Measurements from ENCODE around the gene FGGY.
"Not testable (repeated sequence)": the region's sequence is repeated elsewhere in the genome, so short reads cannot be mapped to it uniquely, and the experiment has no call there.

The FGGY gene

DNA sequence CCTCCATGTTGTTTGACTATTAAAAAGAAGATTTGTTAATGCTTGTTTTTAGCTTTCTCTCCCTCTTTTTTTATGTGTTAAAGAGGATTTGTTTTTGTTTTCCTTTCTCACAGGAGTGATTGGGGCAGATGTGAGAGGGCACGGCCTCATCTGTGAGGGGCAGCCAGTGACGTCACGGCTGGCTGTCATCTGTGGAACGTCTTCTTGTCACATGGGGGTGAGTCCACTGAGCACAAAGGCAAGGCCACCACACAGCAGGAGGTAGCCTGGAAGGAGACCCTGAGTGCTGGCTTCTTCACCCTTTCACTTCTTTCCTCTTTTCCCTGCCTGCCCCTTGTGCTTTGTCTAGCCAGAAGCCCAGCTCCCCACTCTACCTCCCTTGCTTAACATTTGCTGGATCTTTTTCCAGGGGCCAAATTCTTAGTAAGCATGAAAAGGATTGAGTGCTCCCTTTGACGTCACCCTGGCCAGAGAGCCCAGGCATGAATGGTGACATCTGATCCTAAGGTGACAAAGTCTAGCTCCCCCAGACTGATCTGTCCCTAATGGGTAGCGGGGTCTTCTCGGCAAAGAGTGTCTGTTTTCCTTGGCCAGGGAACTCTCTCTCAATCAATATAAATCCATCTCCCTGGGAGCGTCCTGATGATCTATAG is 257.2 kb downstream of the FGGY start:
- H3K36me3 ChIP-seq: peaks cover 0 to 34% (median 11%) of the 10 kb centered on the region in 11 experiments; a peak in 10 of 22 replicates
- H3K9me3 ChIP-seq (replicated peaks in 1 of 11): peaks cover 23 to 40% (median 27%) of the 10 kb centered on the region in 11 experiments
- TF ChIP-seq Cebpa-rat (IDR thresholded peaks at IDR 0.05): no peak
- H3K4me1 ChIP-seq: peaks cover 0 to 40% (median 5%) of the 10 kb centered on the region in 10 experiments; a peak in 6 of 20 replicates
- no peak overlapping the region for H3K9ac ChIP-seq
- H4K20me1 ChIP-seq: no peaks in the 10 kb centered on the region
- no peak overlapping the region for H3K27ac ChIP-seq
- no peaks in the 10 kb centered on the region for H3K27me3 ChIP-seq
- no peak overlapping the region for H3K4me2 ChIP-seq
- no peak overlapping the region for H3K4me3 ChIP-seq

DNA sequence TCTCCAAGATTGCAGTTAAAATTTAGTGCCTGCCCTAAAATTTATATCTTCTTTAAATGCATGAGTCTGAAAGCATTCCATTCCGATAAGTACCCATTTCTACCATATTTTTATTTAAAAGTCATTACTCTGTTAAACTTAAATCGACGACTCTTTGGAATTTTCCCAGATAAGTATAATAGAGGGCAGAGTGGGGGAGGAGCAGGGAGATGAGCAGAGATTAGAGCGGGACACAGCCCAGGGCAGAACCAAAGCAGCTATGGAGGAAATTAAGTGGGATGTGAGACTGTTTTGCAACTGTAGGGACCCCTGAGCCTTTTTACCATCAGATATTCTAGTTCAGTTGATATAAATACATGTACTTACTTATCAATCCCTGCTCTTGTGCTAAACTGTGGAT is 257.9 kb downstream of the FGGY start:
- Histone ChIP-seq H3K4me2 (no peak overlapping the region), H4K20me1 (no peaks in the 10 kb centered on the region), H3K27ac (no peak overlapping the region), H3K9me3 (replicated peaks in 1 of 11) (peaks cover 23 to 47% (median 31%) of the 10 kb centered on the region in 11 experiments), H3K4me3 (no peak overlapping the region), H3K9ac (no peak overlapping the region), H3K4me1 (peaks cover 0 to 33% (median 5%) of the 10 kb centered on the region in 10 experiments; a peak in 7 of 20 replicates), H3K27me3 (no peaks in the 10 kb centered on the region), H3K36me3 (peaks cover 0 to 34% (median 11%) of the 10 kb centered on the region in 11 experiments; a peak in 10 of 22 replicates)
- no peak for TF ChIP-seq Cebpa-rat (IDR thresholded peaks at IDR 0.05)

DNA sequence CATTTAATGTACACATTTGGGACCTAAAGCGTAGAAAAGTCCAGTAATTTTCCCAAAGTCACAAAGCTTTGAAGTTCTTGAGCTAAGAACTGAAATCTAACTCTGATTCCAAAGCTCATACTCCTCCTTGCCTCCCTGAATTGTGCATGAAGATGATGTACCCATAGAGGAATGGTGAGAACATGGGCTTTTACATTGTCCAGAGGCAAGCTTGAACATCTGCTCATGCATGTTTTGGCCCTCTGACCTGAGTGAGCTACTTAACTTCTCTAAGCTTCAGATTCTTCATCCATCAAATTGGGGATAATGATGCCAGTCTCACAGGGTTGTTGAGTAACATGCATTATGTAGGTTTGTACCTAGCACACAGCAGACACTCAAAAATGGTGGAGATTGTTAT is 259.5 kb downstream of the FGGY start:
- Histone ChIP-seq H4K20me1 (no peaks in the 10 kb centered on the region), H3K4me2 (no peak overlapping the region), H3K36me3 (peaks cover 0 to 34% (median 11%) of the 10 kb centered on the region in 11 experiments; a peak in 10 of 22 replicates), H3K9ac (no peak overlapping the region), H3K4me3 (no peak overlapping the region), H3K9me3 (replicated peaks in 1 of 11) (peaks cover 23 to 46% (median 34%) of the 10 kb centered on the region in 11 experiments), H3K27me3 (no peaks in the 10 kb centered on the region), H3K27ac (no peak overlapping the region), H3K4me1 (peaks cover 14 to 33% (median 19%) of the 10 kb centered on the region in 10 experiments)
- no peak for TF ChIP-seq Cebpa-rat (IDR thresholded peaks at IDR 0.05)

DNA sequence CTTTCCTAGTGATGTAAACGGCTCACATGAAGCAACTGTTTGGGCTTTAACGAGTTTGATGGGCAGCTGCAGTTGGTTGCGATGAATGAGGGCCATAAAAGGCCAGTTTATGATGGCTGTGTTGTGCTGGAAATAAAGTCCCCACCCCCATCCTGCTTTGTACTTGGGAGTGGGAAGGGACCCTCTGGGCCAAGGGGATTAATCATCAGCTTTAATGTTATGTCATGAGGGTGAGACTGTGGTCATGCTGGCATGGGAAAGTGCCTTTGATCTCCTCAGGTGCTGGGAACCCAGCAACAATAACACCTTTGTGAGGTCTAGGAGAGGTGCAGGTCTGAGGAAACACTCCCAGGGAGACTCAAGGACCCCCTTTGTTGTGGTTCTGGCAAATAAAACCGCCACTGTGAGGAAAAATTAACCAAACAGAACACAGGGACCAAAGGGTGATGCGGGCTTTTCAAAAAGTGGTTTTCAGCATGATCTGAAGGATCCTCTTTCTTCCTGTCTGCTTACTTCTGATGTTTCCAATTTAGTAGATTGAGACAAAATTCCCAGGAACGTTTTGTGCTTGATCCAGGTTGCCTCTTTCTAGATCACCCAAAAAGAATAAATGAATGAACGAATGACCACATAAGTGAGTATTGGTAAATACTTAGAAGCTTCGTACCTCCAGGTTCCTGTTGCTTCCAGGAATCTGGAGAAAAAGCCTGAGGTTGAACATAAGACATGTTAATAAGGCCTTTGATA is 260.1 kb downstream of the FGGY start:
- Histone ChIP-seq H3K27ac (no peak overlapping the region), H3K4me1 (peaks cover 18 to 33% (median 25%) of the 10 kb centered on the region in 10 experiments), H3K4me3 (no peak overlapping the region), H4K20me1 (no peaks in the 10 kb centered on the region), H3K9me3 (replicated peaks in 1 of 11) (peaks cover 23 to 40% (median 33%) of the 10 kb centered on the region in 11 experiments), H3K27me3 (no peaks in the 10 kb centered on the region), H3K9ac (no peak overlapping the region), H3K36me3 (peaks cover 0 to 34% (median 11%) of the 10 kb centered on the region in 11 experiments; a peak in 10 of 22 replicates), H3K4me2 (no peak overlapping the region)
- TF ChIP-seq Cebpa-rat (IDR thresholded peaks at IDR 0.05): no peak

DNA sequence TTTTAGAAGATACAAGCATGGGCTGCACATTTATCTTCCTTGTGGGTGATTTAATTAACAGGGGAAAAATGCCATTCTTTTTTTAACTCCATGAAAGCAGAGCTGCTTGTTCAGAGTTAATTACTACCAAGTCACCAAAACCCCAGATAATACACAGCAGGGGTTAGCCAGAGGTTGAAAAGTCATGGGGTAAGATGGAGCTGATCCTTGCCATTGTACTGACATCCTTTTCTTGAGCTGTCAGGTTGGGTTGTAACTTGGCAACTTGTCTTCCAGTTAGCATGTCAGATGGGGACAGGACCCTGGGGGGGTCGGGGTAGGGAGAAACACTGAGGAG is 260.6 kb downstream of the FGGY start:
- H4K20me1 ChIP-seq: no peaks in the 10 kb centered on the region
- H3K27ac ChIP-seq: no peak overlapping the region
- no peaks in the 10 kb centered on the region for H3K27me3 ChIP-seq
- peaks cover 0 to 34% (median 11%) of the 10 kb centered on the region in 11 experiments; a peak in 10 of 22 replicates for H3K36me3 ChIP-seq
- no peak overlapping the region for H3K4me2 ChIP-seq
- no peak for TF ChIP-seq Cebpa-rat (IDR thresholded peaks at IDR 0.05)
- peaks cover 18 to 33% (median 22%) of the 10 kb centered on the region in 10 experiments for H3K4me1 ChIP-seq
- H3K9me3 ChIP-seq (replicated peaks in 1 of 11): peaks cover 23 to 40% (median 33%) of the 10 kb centered on the region in 11 experiments
- no peak overlapping the region for H3K9ac ChIP-seq
- H3K4me3 ChIP-seq: no peak overlapping the region

DNA sequence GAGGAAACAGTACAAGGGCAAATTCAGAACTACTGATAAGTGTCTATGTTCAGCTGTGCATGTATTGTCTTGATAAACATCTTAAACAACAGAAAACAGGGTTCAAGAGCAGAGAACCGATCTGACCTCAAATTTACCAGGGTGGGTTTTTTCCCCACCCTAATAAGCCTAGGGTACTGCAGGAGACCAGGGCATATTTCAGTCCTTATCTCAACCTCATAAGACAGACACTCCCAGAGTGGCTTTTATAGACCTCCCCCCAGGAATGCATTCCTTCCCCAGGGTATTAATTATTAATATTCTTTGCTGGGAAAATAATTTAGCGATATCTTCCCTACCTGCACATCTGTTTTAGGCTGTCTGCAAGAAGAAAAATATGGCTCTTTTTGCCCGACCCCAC is 261.7 kb downstream of the FGGY start:
- peaks cover 0 to 34% (median 11%) of the 10 kb centered on the region in 11 experiments; a peak in 10 of 22 replicates for H3K36me3 ChIP-seq

DNA sequence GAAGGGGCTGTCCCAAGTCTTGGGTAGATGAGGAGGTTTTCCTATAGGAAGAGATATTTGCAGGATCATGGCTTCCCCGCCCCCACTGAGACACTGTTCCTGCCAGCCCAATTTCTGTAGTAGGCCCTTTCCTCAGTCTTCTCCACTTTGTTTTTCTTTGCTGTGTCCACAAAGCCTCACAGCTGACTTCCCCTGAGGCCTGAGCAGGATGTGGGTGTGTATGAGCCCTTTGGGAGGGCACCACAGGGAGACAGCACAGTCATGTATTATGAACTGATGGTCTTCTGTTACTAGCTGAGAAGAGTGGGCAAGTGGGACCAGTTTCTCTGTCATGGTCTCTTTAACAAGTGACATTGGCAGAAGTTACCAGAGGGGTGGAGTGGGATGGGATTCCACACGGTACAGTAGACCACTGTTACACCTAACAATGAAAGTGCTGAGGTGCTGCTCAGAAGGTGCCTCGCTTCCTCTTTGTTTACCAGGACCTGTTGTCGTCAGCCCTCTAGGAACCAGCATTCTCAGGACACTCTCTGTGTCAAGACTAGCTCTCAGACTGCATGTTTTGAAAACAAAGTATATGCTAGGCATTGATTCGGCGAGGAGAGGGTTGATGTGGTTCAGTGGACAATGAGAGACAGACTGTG is 264.0 kb downstream of the FGGY start:
- Histone ChIP-seq H3K4me2 (peak overlapping the region; percentile 58 to 80 (median 72)), H3K36me3 (peaks cover 0 to 29% (median 11%) of the 10 kb centered on the region in 11 experiments; a peak in 9 of 22 replicates), H3K27ac (peak overlapping the region in 10 of 11 experiments; percentile 17 to 69 (median 58); a peak in 18 of 22 replicates), H3K9me3 (replicated peaks in 1 of 11) (peaks cover 23 to 40% (median 33%) of the 10 kb centered on the region in 11 experiments), H3K4me1 (peaks cover 35 to 58% (median 46%) of the 10 kb centered on the region in 10 experiments), H3K9ac (peak overlapping the region in 4 of 11 experiments; percentile 6 to 44 (median 19); a peak in 3 of 22 replicates), H3K4me3 (0 out of 20 replicates have a peak overlapping the region, but pooled peaks of 1 of the 10 experiments have one; percentile 17), H3K27me3 (no peaks in the 10 kb centered on the region), H4K20me1 (no peaks in the 10 kb centered on the region)
- TF ChIP-seq Cebpa-rat (IDR thresholded peaks at IDR 0.05): no peak

More for the DNA sequence above, 261.7 kb downstream of the FGGY start:
- H3K9ac ChIP-seq, H3K4me2 ChIP-seq, H3K27me3 ChIP-seq, H3K27ac ChIP-seq, H4K20me1 ChIP-seq, H3K4me3 ChIP-seq: not testable (repeated sequence)
- H3K4me1 ChIP-seq: peaks cover 15 to 34% (median 23%) of the 10 kb centered on the region in 10 experiments
- H3K9me3 ChIP-seq (replicated peaks in 1 of 11): peaks cover 23 to 40% (median 33%) of the 10 kb centered on the region in 11 experiments

DNA sequence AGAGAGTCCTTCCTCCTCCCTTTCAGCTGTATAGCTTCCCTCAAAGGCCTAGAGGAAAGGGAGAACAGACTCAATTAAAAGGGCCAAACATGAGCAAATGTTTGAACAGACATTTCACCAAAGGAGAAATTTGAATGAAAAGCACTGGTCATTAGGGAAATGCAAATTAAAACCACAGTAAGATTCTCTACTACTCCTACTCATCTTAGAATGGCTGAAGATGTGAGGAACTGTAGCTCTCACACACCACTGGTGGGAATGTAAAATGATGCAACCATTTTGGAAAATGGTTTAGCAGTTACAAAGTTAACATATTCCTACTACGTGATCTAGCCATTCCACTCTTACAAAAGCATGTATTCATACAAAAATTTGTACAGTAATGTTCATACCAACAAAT is 264.9 kb downstream of the FGGY start:
- H3K9me3 ChIP-seq (replicated peaks in 1 of 11): peaks cover 22 to 34% (median 31%) of the 10 kb centered on the region in 11 experiments
- no peak overlapping the region for H3K9ac ChIP-seq
- no peaks in the 10 kb centered on the region for H4K20me1 ChIP-seq
- peaks cover 38 to 63% (median 53%) of the 10 kb centered on the region in 10 experiments for H3K4me1 ChIP-seq
- peak overlapping the region in 8 of 11 experiments; percentile 41 to 69 (median 60); a peak in 14 of 22 replicates for H3K27ac ChIP-seq
- TF ChIP-seq Cebpa-rat (IDR thresholded peaks at IDR 0.05): no peak
- H3K4me2 ChIP-seq: peak overlapping the region; percentile 58 to 80 (median 72); a peak in 21 of 22 replicates
- peaks cover 0 to 21% (median 11%) of the 10 kb centered on the region in 11 experiments; a peak in 8 of 22 replicates for H3K36me3 ChIP-seq
- H3K27me3 ChIP-seq: no peaks in the 10 kb centered on the region
- H3K4me3 ChIP-seq: no peak overlapping the region

All from BLaER1 treated with 17β-estradiol and CSF1 and Interleukin-3, amounts not matched to agents 10 nM and 100 nM (cell line).